Epidermal melanocyte (primary cell): ENCODE data around the gene SECISBP2L.

Experiments used
- DNase-seq: peaks from one replicate; pipeline ENCODE4 v3.0.0; 2011; ENCODE audit warnings: low spot score; ENCODE audit not compliant: insufficient read length

SECISBP2L gene

GRCh38 chr15:48967336-48967735 is 78.9 kb downstream of the SECISBP2L start:
- no peak for DNase-seq

- DNase-seq: no peak
These were observed 79.5 kb downstream of the SECISBP2L start for GRCh38 chr15:48966595-48967301.

- DNase-seq: no peak
These were observed 80.3 kb downstream of the SECISBP2L start for GRCh38 chr15:48965972-48966371.

GRCh38 chr15:48964898-48965297 is 81.3 kb downstream of the SECISBP2L start:
- no peak for DNase-seq

- peak; percentile 81 for DNase-seq
These were observed 82.6 kb downstream of the SECISBP2L start, which contains the start of gene SHC4 for GRCh38 chr15:48963524-48964113. SHC4 (minus strand) TSS chr15:48963919; CDS start chr15:48963015, 904 bp downstream.

- no peak for DNase-seq
These were observed 83.4 kb downstream of the SECISBP2L start for GRCh38 chr15:48962662-48963523.

- no peak for DNase-seq
These were observed 90.3 kb downstream of the SECISBP2L start for GRCh38 chr15:48955967-48956366.

- DNase-seq: no peak
These were observed 90.9 kb downstream of the SECISBP2L start for GRCh38 chr15:48955370-48955769.

GRCh38 chr15:48954538-48954937 is 91.7 kb downstream of the SECISBP2L start:
- peak; percentile 67 for DNase-seq

GRCh38 chr15:48946840-48947187 is 99.4 kb downstream of the SECISBP2L start:
- no peak for DNase-seq

GRCh38 chr15:48946074-48946839 is 100.0 kb downstream of the SECISBP2L start:
- DNase-seq: no peak

- DNase-seq: no peak
These were observed 100.9 kb downstream of the SECISBP2L start for GRCh38 chr15:48945386-48945785.

GRCh38 chr15:48941904-48942303 is 104.3 kb downstream of the SECISBP2L start:
- DNase-seq: no peak

GRCh38 chr15:48940508-48940907 is 105.7 kb downstream of the SECISBP2L start:
- peak; percentile 40 for DNase-seq

GRCh38 chr15:48939648-48940047 is 106.6 kb downstream of the SECISBP2L start:
- no peak for DNase-seq
